ENCODE measurements around the gene FAM20C.

Gene FAM20C

GRCh38 chr7:211033-211714 is 18.8 kb downstream of the FAM20C start:
- H3K27ac Mint-ChIP-seq, result no peak overlapping the region
- peaks cover 5% of the 10 kb centered on the region for H3K27me3 Mint-ChIP-seq
- no peak overlapping the region for H3K4me3 Mint-ChIP-seq
- ATAC-seq (ENCODE audit: low read depth) (no peak), DNase-seq (ENCODE audit: low spot score in 2 of 2) (no peak)
- H3K9me3 Mint-ChIP-seq, result no peaks in the 10 kb centered on the region
- no peaks in the 10 kb centered on the region for H3K36me3 Mint-ChIP-seq
- peaks cover under 1% of the 10 kb centered on the region for H3K4me1 Mint-ChIP-seq

DNA sequence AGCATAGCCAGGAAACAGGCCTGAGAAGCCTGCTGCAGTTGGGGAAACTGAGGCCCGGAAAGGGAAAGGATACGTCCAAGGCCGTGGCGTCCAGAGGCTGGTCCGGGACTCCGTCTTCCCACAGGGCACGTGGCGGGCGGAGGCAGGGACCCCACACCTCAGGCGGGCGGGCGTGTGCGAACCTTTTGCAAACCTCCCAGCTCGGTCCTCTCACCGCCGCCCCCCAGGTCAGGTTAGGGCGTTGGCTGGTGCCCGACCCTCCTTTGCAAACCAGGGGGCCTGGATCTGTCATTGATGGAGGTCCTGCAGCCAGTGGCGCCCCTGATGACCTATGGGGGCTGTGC is 19.3 kb downstream of the FAM20C start:
- H3K36me3 Mint-ChIP-seq, result no peaks in the 10 kb centered on the region
- H3K27ac Mint-ChIP-seq, result no peak overlapping the region
- ATAC-seq (ENCODE audit: low read depth), result no peak
- no peaks in the 10 kb centered on the region for H3K9me3 Mint-ChIP-seq
- H3K27me3 Mint-ChIP-seq, result peaks cover 7% of the 10 kb centered on the region
- DNase-seq (ENCODE audit: low spot score in 2 of 2), result no peak
- no peak overlapping the region for H3K4me3 Mint-ChIP-seq
- no peaks in the 10 kb centered on the region for H3K4me1 Mint-ChIP-seq

DNA sequence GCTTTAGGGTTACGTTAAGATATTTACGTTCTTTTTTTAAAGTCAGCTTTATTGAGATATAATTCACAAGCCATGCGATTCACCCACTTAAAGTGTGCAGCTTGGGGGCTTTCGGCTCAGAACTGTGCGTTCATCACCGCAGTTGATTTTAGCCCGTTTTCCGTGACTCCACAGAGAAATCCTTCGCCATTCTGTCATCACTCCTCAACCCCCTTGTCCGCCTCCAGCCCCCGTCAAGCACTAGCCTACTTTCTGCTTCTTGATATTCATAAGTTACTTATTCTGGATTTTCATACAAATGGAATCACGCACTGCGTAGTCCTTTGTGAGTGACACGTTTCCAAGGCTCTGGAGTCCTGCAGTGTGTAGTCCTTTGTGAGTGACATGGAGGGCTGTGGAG is 20.4 kb downstream of the FAM20C start:
- H3K4me1 Mint-ChIP-seq, result no peaks in the 10 kb centered on the region
- H3K4me3 Mint-ChIP-seq, result no peak overlapping the region
- no peak overlapping the region for H3K27ac Mint-ChIP-seq
- peaks cover 7% of the 10 kb centered on the region for H3K27me3 Mint-ChIP-seq
- no peaks in the 10 kb centered on the region for H3K9me3 Mint-ChIP-seq
- H3K36me3 Mint-ChIP-seq, result no peaks in the 10 kb centered on the region
- DNase-seq (ENCODE audit: low spot score in 2 of 2) (no peak), ATAC-seq (ENCODE audit: low read depth) (no peak)

DNA sequence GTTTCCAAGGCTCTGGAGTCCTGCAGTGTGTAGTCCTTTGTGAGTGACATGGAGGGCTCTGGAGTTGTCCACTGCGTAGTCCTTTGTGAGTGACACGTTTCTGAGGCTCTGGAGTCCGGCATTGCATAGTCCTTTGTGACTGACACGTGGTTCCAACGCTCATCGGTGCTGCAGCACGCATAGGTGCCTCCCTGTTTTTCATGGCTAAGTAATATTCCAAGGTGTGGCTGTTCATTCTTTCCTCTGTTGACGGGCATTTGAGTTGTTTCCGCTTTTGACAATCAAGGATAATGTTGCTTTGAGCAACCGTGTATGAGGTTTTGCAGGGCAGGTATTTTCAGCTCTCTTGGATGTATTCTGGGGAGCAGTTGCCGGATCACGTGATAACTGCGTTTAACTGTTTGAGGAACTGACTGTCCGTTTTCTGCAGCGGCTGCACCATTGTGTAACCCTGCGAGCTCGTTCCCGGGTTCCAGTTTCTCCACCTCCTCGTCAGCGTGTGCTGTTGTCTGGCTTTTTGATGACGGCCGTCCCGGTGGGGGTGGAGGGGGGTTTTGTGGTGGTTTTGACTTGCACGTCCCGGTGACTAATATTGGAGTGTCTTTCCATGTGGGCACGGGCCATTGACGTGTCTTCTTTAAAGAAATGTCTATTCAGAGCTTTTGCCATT is 21.1 kb downstream of the FAM20C start:
- no peak for ATAC-seq (ENCODE audit: low read depth)
- H3K4me1 Mint-ChIP-seq, result no peaks in the 10 kb centered on the region
- peaks cover 5% of the 10 kb centered on the region for H3K27me3 Mint-ChIP-seq
- no peaks in the 10 kb centered on the region for H3K9me3 Mint-ChIP-seq
- DNase-seq (ENCODE audit: low spot score in 2 of 2), result no peak
- H3K27ac Mint-ChIP-seq, result no peak overlapping the region
- no peaks in the 10 kb centered on the region for H3K36me3 Mint-ChIP-seq
- no peak overlapping the region for H3K4me3 Mint-ChIP-seq

DNA sequence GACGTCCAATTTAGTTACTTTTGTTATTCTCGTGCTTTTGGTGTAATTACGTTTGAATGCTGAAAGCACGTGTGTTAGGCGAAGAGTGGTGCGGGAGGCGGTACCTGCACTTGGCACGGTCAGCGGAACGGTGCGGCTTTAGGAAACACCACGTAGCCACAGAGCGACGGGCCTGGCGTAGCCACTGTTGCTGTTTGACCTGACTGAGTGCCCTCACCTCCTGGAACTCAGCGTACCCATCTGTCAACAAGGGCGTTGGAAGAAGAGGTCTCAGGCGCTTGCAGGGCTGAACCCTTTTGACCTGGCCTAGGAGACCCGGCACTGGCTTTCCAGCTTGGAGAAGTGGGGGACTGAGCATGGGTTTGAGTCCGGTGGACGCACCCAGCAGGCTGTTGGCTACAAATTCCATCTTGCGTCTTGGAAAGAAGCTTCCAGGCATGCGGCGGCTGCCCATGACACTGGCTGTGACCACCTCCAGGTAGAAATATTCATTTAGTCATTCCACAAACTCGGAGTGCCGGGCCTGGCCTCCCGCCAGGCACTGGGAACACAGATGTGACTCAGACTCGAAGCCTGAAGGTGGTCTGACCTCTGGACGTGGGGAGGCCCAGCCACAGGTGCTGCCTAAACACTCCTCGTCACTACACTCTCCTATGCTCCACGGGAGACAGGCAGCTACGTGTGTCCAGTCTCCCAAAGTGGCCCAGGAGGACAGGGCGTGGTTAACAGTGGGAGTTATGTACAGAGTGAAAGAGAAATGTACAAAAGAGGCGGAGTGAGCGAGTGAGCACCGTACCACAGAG is 22.2 kb downstream of the FAM20C start:
- Mint-ChIP-seq H3K4me1 (no peaks in the 10 kb centered on the region), H3K27ac (no peak overlapping the region), H3K9me3 (no peaks in the 10 kb centered on the region), H3K27me3 (peaks cover 5% of the 10 kb centered on the region), H3K36me3 (no peaks in the 10 kb centered on the region), H3K4me3 (no peak overlapping the region)
- ATAC-seq (ENCODE audit: low read depth), result no peak
- DNase-seq (ENCODE audit: low spot score in 2 of 2), result no peak

DNA sequence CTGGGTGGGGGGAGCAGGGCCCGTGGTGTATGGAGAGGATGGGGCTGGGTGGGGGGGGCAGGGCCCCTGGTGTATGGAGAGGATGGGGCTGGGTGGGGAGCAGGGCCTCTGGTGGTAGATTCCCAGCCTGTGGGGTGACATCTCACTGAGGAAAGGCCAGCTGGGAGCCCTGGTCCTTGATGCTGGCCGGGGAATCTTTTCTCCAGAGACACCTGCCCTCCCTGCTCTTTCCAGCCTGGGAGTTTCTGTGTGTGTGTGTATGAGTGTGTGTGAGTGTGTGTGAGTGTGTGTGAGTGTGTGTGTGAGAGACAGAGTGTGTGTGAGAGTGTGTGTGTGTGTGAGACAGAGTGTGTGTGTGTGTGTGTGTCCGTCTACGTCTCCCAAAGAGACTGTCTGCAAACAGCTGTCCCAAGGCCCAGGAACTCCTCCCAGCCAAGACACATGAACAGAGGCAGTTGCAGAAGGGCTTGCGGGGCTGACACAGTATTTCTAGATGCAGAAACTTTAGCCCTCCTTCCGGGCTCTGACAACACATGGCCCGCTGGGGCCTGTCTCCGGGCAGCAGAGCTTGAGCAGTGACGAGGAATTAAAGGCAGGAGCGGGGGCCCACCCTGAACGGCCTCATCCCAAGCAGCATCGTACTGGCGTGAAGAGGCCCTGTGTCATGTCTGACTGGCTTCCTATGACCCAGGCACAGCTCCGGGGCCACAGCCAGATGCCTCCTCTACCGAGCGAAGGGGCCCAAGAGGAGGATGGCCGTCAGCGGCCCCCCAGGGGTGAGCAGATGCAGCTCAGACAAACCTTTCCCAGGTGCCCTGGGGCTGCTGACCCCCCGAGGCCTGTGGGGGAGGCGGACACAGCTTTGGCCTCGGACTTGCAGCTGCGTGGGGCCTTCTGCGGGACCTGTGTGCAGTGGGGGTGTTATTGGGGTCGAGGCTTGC is 24.3 kb downstream of the FAM20C start:
- Mint-ChIP-seq H3K4me3 (no peak overlapping the region), H3K27me3 (peaks cover 6% of the 10 kb centered on the region), H3K36me3 (no peaks in the 10 kb centered on the region), H3K4me1 (no peaks in the 10 kb centered on the region), H3K27ac (no peak overlapping the region), H3K9me3 (no peaks in the 10 kb centered on the region)
- no peak for DNase-seq (ENCODE audit: low spot score in 2 of 2)
- ATAC-seq (ENCODE audit: low read depth), result no peak

DNA sequence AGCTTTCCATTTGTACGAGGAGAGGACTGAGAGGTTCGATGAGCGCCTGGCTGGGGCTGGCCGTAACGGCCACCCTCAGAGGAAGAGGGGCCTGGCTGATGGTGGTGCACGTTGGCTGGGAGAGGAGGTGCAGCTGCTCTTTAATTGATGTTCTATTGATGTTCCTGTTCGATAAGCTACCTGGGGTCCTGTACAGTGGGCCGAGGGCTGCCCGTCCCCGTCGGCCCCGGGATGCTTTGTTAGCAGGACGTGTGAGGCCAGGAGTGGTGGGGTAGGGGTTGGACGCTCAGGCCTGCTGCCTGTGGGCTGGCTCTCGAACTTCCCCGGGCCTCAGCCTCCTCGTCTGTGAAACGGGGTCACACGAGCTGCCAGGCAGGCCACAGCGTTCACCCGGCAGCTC is 25.4 kb downstream of the FAM20C start:
- Mint-ChIP-seq H3K4me3 (no peak overlapping the region), H3K4me1 (no peaks in the 10 kb centered on the region), H3K9me3 (no peaks in the 10 kb centered on the region), H3K27ac (no peak overlapping the region), H3K27me3 (peaks cover 6% of the 10 kb centered on the region), H3K36me3 (no peaks in the 10 kb centered on the region)
- ATAC-seq (ENCODE audit: low read depth) (no peak), DNase-seq (ENCODE audit: low spot score in 2 of 2) (no peak)

- H3K27me3 Mint-ChIP-seq, result peaks cover 6% of the 10 kb centered on the region
- H3K36me3 Mint-ChIP-seq, result no peaks in the 10 kb centered on the region
- H3K27ac Mint-ChIP-seq, result no peak overlapping the region
- ATAC-seq (ENCODE audit: low read depth) (no peak), DNase-seq (ENCODE audit: low spot score in 2 of 2) (no peak)
- H3K4me3 Mint-ChIP-seq, result no peak overlapping the region
- H3K9me3 Mint-ChIP-seq, result no peaks in the 10 kb centered on the region
- no peaks in the 10 kb centered on the region for H3K4me1 Mint-ChIP-seq
Measured at GRCh38 chr7:218316-218715, 25.9 kb downstream of the FAM20C start.

GRCh38 chr7:218896-219580 is 26.7 kb downstream of the FAM20C start:
- no peak for DNase-seq (ENCODE audit: low spot score in 2 of 2)
- no peak for ATAC-seq (ENCODE audit: low read depth)
- Mint-ChIP-seq H3K9me3 (no peaks in the 10 kb centered on the region), H3K4me3 (no peak overlapping the region), H3K36me3 (no peaks in the 10 kb centered on the region), H3K27ac (no peak overlapping the region), H3K27me3 (peaks cover 6% of the 10 kb centered on the region), H3K4me1 (no peaks in the 10 kb centered on the region)

DNA sequence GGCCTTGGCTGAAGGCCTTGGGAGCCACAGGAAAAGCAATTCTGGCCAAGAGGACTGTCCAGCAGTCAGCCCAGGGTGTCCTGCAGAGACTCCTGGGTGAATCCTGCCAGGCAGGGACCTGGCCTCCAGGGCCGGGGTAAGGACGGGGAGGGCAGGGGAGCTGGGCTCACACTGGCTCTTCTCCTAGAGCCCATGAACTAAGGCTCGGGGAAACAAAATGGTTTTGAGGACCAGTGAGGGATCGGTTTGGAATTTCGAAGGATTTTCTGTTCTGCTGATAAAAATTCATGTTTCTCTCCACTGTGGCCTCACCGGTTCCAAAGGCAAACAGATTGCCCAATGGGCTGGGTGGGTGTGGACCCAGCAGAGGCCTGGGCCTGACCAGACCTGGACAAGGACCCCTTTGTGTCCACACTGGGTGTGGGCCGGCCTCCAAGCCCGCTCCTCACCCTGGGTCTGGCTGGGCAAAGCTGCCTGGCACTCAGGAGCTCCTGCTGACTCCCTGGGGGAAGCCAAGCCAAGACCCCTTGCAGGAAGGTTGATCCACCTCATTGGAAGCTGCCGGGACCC is 27.3 kb downstream of the FAM20C start:
- Mint-ChIP-seq H3K27ac (no peak overlapping the region), H3K4me3 (no peak overlapping the region)
- DNase-seq (ENCODE audit: low spot score in 2 of 2), result no peak

GRCh38 chr7:220151-220841 is 27.9 kb downstream of the FAM20C start:
- Mint-ChIP-seq H3K4me3 (no peak overlapping the region), H3K4me1 (no peaks in the 10 kb centered on the region), H3K27me3 (peaks cover 4% of the 10 kb centered on the region), H3K9me3 (no peaks in the 10 kb centered on the region), H3K36me3 (no peaks in the 10 kb centered on the region), H3K27ac (no peak overlapping the region)
- DNase-seq (ENCODE audit: low spot score in 2 of 2) (no peak), ATAC-seq (ENCODE audit: low read depth) (no peak)

More for the DNA sequence above, 27.3 kb downstream of the FAM20C start:
- Mint-ChIP-seq H3K4me1 (no peaks in the 10 kb centered on the region), H3K27me3 (peaks cover 6% of the 10 kb centered on the region), H3K36me3 (no peaks in the 10 kb centered on the region), H3K9me3 (no peaks in the 10 kb centered on the region)
- ATAC-seq (ENCODE audit: low read depth), result no peak

DNA sequence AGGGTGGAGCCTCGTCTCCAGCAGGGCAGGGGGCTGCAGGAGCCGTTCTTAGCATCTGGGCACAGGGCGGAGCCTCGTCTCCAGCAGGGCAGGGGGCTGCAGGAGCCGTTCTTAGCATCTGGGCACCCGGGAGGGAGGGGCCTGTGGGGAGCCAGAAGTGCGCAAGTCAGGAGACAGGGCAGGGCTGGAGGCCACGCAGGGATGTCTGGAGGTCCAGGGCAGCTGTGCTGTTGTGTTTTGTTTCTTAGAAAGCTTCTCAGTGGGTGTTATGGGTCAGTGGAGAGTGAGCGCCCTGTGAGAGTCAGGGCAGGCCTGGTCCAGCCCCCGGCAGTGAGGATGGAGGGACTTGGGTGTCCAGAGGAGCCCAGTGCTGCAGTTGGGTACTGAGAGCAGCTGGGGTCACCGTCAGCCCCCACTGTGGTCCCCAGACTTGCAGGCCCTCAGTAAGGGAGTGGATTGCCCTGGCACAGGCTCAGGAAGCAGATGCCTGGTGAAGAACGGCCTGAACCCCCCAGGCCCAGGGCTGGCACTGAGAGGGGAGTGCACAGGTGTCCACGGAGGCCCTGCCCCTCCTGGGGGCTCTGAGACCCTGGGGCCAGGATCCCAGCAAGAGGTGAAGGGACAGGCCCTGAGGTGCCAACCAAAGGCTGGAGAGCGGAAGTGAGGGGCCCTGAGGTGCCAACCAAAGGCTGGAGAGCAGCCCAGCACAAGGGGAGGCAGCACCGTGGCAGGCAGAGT is 29.8 kb downstream of the FAM20C start:
- ATAC-seq (ENCODE audit: low read depth), result no peak
- H3K4me3 Mint-ChIP-seq, result no peak overlapping the region
- no peak overlapping the region for H3K27ac Mint-ChIP-seq
- H3K27me3 Mint-ChIP-seq, result peaks cover 2% of the 10 kb centered on the region
- H3K4me1 Mint-ChIP-seq, result no peaks in the 10 kb centered on the region
- no peaks in the 10 kb centered on the region for H3K9me3 Mint-ChIP-seq
- no peak for DNase-seq (ENCODE audit: low spot score in 2 of 2)
- no peaks in the 10 kb centered on the region for H3K36me3 Mint-ChIP-seq
